SK-N-SH (cell line): Measurements from ENCODE around the gene CHRNB1. TPM values are rescaled to one million over a fixed set of nuclear protein-coding genes. Genes with fewer than 3 reads are reported as not detected.

ENCODE experiments used
- CTCF ChIA-PET: fragments of 300-600, 350-600 bp; formaldehyde crosslinking; extraction: SDS; loops from one replicate; lab custom pipeline; 2021; lab: Yijun Ruan, JAX
- POLR2A ChIA-PET: fragments of 350-600 bp; sonication (Branson Sonifier 250); formaldehyde crosslinking; extraction: SDS; loops from one replicate; lab custom pipeline; 2020; ENCODE audit warnings: antibody characterized with exemption, inconsistent platforms; lab: Yijun Ruan, JAX
- DNase-seq: peaks from one replicate; pipeline ENCODE4 v3.0.0; 2012
- H2AFZ ChIP-seq: fragments of 200-600 bp; sonication (generic); 2 replicates; pipeline ENCODE4 v1.8.1; 2016; ENCODE audit warnings: antibody characterized with exemption, mild to moderate bottlenecking, low read depth
- H3F3A ChIP-seq: fragments of 200-600 bp; sonication (generic); replicated peaks from 2 replicates; pipeline ENCODE3; 2016; ENCODE audit warnings: antibody characterized with exemption, mild to moderate bottlenecking; ENCODE audit not compliant: insufficient read depth
- H3K27ac ChIP-seq, 2 experiments: fragments of 200-500 bp in 1 of 2; fragments of 200-600 bp in 1 of 2; sonication (Bioruptor generic) in 1 of 2; sonication (generic), shearing (Covaris generic) in 1 of 2; 2 replicates each; pipeline versions ENCODE4 v1.5.1 to v1.6.1; 2014 to 2016; ENCODE audit warnings: low read depth in 2 of 2, inconsistent platforms in 1 of 2, low read length in 1 of 2, mild to moderate bottlenecking in 1 of 2, mixed read lengths in 1 of 2
- H3K27me3 ChIP-seq: fragments of 200-600 bp; sonication (generic), shearing (Covaris generic); 2 replicates; pipeline ENCODE4 v1.6.1; 2016; ENCODE audit warnings: mixed run types; ENCODE audit not compliant: insufficient read depth
- H3K36me3 ChIP-seq, 2 experiments: fragments of 200-500 bp in 1 of 2; fragments of 200-600 bp in 1 of 2; sonication (Bioruptor generic) in 1 of 2; sonication (generic) in 1 of 2; replicated peaks in 1 of 2; 2 replicates each; pipeline versions ENCODE3 to v1.5.1; 2014 to 2016; ENCODE audit warnings: low read length in 1 of 2, mild to moderate bottlenecking in 1 of 2; ENCODE audit not compliant: insufficient read depth in 2 of 2, control insufficient read depth in 1 of 2
- H3K4me1 ChIP-seq, 2 experiments: fragments of 200-500 bp in 1 of 2; fragments of 200-600 bp in 1 of 2; sonication (Bioruptor generic) in 1 of 2; sonication (generic), shearing (Covaris generic) in 1 of 2; 2 replicates each; pipeline versions ENCODE4 v1.5.1 to v1.6.1; 2014 to 2016; ENCODE audit warnings: low read depth in 1 of 2, low read length in 1 of 2, mixed run types in 1 of 2; ENCODE audit not compliant: insufficient read depth in 2 of 2, control insufficient read depth in 1 of 2
- H3K4me2 ChIP-seq: fragments of 200-600 bp; sonication (generic), shearing (Covaris generic); 2 replicates; pipeline ENCODE4 v1.6.1; 2017; ENCODE audit warnings: mixed run types
- H3K4me3 ChIP-seq, 2 experiments: fragments of 200-500 bp in 1 of 2; fragments of 200-600 bp in 1 of 2; sonication (Bioruptor generic) in 1 of 2; sonication (generic), shearing (Covaris generic) in 1 of 2; 2 replicates each; pipeline versions ENCODE4 v1.5.1 to v1.8.1; 2014 to 2016; ENCODE audit warnings: low read depth in 2 of 2, inconsistent platforms in 1 of 2, low read length in 1 of 2, mild to moderate bottlenecking in 1 of 2, mixed read lengths in 1 of 2, moderate library complexity in 1 of 2
- H3K79me2 ChIP-seq: fragments of 200-600 bp; sonication (generic); 2 replicates; pipeline ENCODE4 v1.8.1; 2017; ENCODE audit warnings: mild to moderate bottlenecking; ENCODE audit not compliant: insufficient read depth
- H3K9ac ChIP-seq: fragments of 200-600 bp; sonication (generic); 2 replicates; pipeline ENCODE4 v1.6.1; 2017; ENCODE audit warnings: mixed run types
- H3K9me2 ChIP-seq: fragments of 200-600 bp; sonication (generic); 2 replicates; pipeline ENCODE4 v1.6.1; 2017; ENCODE audit warnings: mixed run types
- H3K9me3 ChIP-seq: fragments of 200-600 bp; sonication (generic); 2 replicates; pipeline ENCODE4 v1.6.1; 2017; ENCODE audit warnings: mixed run types, mild to moderate bottlenecking, moderate library complexity
- H4K20me1 ChIP-seq: fragments of 200-600 bp; sonication (generic); 2 replicates; pipeline ENCODE4 v1.6.1; 2017; ENCODE audit warnings: mild to moderate bottlenecking, mixed run types; ENCODE audit not compliant: insufficient read depth
- CHD2 ChIP-seq: fragments of 150-350 bp; IDR thresholded peaks from 2 replicates; pipeline ENCODE4 v1.6.1; 2018; ENCODE audit warnings: low read length; ENCODE audit not compliant: partially characterized antibody
- ELF1 ChIP-seq: IDR thresholded peaks from 2 replicates; pipeline ENCODE4 v1.4.0; 2012
- FOSL2 ChIP-seq: IDR thresholded peaks from 2 replicates; pipeline ENCODE4 v1.4.0; 2012; ENCODE audit warnings: low read depth, mild to moderate bottlenecking, moderate library complexity, borderline replicate concordance
- FOXJ3 ChIP-seq: sonication (generic); formaldehyde crosslinking; IDR thresholded peaks from 2 replicates; pipeline ENCODE4 v1.5.1; 2020; ENCODE audit warnings: mild to moderate bottlenecking, missing genetic modification reagents
- FOXM1 ChIP-seq: IDR thresholded peaks from 2 replicates; pipeline ENCODE4 v1.4.0; 2012; ENCODE audit warnings: low read depth, mild to moderate bottlenecking
- GATA2 ChIP-seq: sonication (generic); formaldehyde crosslinking; IDR thresholded peaks from 2 replicates; pipeline ENCODE4 v1.5.0; 2020; ENCODE audit warnings: mild to moderate bottlenecking, missing genetic modification reagents
- NFIC ChIP-seq: IDR thresholded peaks from 2 replicates; pipeline ENCODE4 v1.4.0; 2012; ENCODE audit warnings: borderline replicate concordance
- RCOR1 ChIP-seq: fragments of 150-350 bp; IDR thresholded peaks from 2 replicates; pipeline ENCODE4 v1.6.1; 2017; ENCODE audit warnings: antibody characterized with exemption, low read length
- YY1 ChIP-seq: IDR thresholded peaks from 2 replicates; pipeline ENCODE4 v1.4.0; 2012; ENCODE audit warnings: low read depth, mild to moderate bottlenecking
- WGBS: methylation state at CpG from one replicate; pipeline ENCODE4 v1.1.6; 2017; ENCODE audit warnings: low lambda C conversion rate; 5-methylcytosine and 5-hydroxymethylcytosine counted together
- polyA plus RNA-seq, 3 experiments: library from polyadenylated mRNA; depleted of rRNA; stranded (reverse); fragments of >200 nt; gene quantifications; 2 replicates each; pipeline ENCODE4 v1.2.3, GENCODE V29; 2012
- TF ChIP-seq, protein P1 (sequence below): IDR thresholded peaks from 2 replicates; pipeline ENCODE4 v1.4.0; 2012; ENCODE audit warnings: low read depth, borderline replicate concordance
- TF ChIP-seq, protein P2 (sequence below): IDR thresholded peaks from 2 replicates; pipeline ENCODE4 v1.4.0; 2012; ENCODE audit warnings: low read depth, borderline replicate concordance
- TF ChIP-seq, protein P3 (sequence below): fragments of 200-600 bp; sonication (generic); IDR thresholded peaks from 2 replicates; pipeline ENCODE4 v1.6.1; 2017; ENCODE audit warnings: antibody characterized with exemption, mild to moderate bottlenecking, moderate library complexity

CHRNB1 gene
- polyA plus RNA-seq, 1 of the 3 experiments (the other 2 are of a cell fraction): 26.8 TPM

DNA sequence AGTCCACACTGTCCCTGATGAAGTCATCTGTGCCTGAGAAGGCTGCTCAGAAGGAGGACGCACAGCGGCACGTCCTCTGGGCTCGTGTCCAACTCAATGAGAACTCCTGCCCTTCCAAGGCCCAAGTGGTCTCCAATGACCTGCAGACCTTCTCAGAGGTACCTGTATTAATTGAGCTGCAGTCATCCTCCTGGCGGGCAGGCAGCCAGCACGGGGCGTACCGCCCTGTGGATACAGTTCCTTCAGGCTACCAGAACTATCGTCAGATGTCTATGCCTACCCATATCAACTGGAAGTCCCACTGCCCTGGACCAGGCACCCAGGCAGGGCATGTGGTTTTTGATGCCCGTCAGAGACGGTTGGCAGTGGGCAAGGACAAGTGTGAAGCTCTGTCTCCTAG is 12.6 kb upstream of the CHRNB1 start (continued):
- TF ChIP-seq, protein P1, sequence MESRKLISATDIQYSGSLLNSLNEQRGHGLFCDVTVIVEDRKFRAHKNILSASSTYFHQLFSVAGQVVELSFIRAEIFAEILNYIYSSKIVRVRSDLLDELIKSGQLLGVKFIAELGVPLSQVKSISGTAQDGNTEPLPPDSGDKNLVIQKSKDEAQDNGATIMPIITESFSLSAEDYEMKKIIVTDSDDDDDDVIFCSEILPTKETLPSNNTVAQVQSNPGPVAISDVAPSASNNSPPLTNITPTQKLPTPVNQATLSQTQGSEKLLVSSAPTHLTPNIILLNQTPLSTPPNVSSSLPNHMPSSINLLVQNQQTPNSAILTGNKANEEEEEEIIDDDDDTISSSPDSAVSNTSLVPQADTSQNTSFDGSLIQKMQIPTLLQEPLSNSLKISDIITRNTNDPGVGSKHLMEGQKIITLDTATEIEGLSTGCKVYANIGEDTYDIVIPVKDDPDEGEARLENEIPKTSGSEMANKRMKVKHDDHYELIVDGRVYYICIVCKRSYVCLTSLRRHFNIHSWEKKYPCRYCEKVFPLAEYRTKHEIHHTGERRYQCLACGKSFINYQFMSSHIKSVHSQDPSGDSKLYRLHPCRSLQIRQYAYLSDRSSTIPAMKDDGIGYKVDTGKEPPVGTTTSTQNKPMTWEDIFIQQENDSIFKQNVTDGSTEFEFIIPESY: no peak
- TF ChIP-seq RCOR1 (no peak), CHD2 (no peak), FOXM1 (no peak), NFIC (no peak), FOSL2 (no peak), YY1 (no peak), FOXJ3 (no peak)
- TF ChIP-seq, protein P2, sequence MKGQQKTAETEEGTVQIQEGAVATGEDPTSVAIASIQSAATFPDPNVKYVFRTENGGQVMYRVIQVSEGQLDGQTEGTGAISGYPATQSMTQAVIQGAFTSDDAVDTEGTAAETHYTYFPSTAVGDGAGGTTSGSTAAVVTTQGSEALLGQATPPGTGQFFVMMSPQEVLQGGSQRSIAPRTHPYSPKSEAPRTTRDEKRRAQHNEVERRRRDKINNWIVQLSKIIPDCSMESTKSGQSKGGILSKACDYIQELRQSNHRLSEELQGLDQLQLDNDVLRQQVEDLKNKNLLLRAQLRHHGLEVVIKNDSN: no peak

DNA sequence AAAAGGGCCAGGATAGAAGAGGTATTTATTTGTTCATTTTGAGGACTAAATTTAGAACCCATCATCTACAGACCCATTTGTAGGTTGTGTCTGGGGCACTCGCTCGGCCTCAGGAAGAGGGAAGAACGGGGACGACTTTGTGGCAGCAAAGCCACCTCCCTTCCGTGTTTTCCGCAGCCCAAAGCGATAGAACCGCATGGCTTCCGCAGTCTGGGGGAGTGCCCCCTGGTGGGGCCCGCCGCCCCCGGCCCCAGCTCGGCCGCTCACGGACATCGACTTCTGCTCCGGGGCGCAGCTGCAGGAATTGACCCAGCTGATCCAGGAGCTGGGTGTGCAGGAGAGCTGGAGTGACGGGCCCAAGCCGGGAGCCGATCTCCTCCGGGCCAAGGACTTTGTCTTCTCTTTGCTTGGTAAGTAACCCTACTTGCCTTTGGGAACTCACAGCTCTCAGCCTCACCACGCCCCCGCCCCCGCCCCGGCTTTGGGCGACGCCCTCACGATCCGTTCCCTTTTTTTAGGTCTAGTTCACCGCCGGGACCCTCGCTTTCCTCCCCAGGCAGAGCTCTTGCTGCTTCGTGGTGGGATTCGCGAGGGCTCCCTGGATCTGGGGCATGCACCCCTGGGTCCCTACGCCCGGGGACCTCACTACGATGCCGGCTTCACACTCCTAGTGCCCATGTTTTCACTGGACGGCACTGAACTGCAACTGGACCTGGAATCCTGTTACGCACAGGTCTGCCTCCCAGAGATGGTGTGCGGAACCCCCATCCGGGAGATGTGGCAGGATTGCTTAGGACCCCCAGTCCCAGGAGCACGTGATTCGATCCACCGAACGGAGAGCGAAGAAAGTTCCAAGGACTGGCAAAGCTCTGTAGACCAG is 8.9 kb upstream of the CHRNB1 start:
- Histone ChIP-seq H3K4me2 (peak overlapping the region; percentile 91), H3K9ac (peak overlapping the region; percentile 13; the same call in 1 of the 2 replicates), H3K9me2 (no peaks in the 10 kb centered on the region), H3K9me3 (no peaks in the 10 kb centered on the region), H3K4me3 (peak overlapping the region; percentile 67 to 86), H2AFZ (peak overlapping the region; percentile 62), H3K36me3 (peaks cover 0 to 4% of the 10 kb centered on the region in 2 experiments), H3K27ac (peak overlapping the region in 1 of 2 experiments; percentile 55; a peak in 1 of 4 replicates), H3K4me1 (peaks cover 0 to 18% of the 10 kb centered on the region in 2 experiments; a peak in 1 of 4 replicates), H3K27me3 (no peaks in the 10 kb centered on the region), H3K79me2 (peaks cover 7% of the 10 kb centered on the region; the same call in 1 of the 2 replicates), H3F3A (peaks cover 11% of the 10 kb centered on the region), H4K20me1 (no peaks in the 10 kb centered on the region)
- no peak for TF ChIP-seq NFIC
- TF ChIP-seq FOSL2: no peak
- TF ChIP-seq, protein P3, sequence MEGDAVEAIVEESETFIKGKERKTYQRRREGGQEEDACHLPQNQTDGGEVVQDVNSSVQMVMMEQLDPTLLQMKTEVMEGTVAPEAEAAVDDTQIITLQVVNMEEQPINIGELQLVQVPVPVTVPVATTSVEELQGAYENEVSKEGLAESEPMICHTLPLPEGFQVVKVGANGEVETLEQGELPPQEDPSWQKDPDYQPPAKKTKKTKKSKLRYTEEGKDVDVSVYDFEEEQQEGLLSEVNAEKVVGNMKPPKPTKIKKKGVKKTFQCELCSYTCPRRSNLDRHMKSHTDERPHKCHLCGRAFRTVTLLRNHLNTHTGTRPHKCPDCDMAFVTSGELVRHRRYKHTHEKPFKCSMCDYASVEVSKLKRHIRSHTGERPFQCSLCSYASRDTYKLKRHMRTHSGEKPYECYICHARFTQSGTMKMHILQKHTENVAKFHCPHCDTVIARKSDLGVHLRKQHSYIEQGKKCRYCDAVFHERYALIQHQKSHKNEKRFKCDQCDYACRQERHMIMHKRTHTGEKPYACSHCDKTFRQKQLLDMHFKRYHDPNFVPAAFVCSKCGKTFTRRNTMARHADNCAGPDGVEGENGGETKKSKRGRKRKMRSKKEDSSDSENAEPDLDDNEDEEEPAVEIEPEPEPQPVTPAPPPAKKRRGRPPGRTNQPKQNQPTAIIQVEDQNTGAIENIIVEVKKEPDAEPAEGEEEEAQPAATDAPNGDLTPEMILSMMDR: peak; percentile 22
- TF ChIP-seq ELF1: no peak
- TF ChIP-seq GATA2 (CRISPR knock-in tag): no peak
- ChIA-PET CTCF (interaction anchor here (0.7 to 3.9 kb wide), 24 partner anchors 8 to 703 kb away, joined by 3 to 27 read pairs (median 6); partner anchors contain the start of genes ACAP1, CHRNB1, NLGN2 and POLR2A), POLR2A (interaction anchor here (1.1 to 1.9 kb wide), 3 partner anchors 32 to 53 kb away, joined by 3 to 11 read pairs (median 4); partner anchors contain the start of genes POLR2A and TMEM256)
- DNase-seq: peak; percentile 57
- WGBS: 41% methylated on average over 30 of the region's 49 CpGs
